ENCODE results near the gene NECTIN1.
A peak's percentile ranks its signal among the peaks of the same experiment; 100 is the strongest.

Gene NECTIN1

DNA sequence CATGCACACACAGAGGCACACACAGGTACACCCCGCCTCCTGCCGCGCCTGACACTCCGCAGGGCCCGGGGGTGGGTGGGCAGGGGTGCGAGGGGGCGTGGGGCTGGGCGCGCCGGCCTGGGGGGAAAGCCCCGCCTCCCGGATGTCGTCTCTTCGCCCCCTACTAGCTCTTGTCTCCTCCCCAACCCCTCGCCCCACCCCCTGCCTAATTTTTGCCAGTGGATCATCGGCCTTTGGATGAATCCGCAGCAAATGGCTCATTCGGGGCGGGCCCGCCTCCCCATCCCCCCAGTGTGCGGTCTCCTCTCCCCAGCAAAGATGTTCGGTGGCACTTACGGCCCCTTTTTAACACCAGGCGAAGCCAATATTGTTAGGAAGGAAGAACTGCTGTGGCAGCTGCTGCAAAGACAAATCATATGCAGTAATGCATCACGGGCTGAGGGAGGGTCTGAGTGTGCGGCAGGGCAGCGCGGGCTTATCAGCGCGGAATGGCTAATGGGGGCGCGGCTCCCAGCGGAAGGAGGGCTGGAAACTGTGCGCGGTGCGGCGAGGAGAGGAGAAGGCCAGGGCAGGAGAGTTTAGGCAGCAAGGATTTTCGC lies 13.4 kb upstream of the NECTIN1 start:
- H3K4me3 ChIP-seq (ENCODE audit: low read length): no peak overlapping the region
- TF ChIP-seq, protein P1, sequence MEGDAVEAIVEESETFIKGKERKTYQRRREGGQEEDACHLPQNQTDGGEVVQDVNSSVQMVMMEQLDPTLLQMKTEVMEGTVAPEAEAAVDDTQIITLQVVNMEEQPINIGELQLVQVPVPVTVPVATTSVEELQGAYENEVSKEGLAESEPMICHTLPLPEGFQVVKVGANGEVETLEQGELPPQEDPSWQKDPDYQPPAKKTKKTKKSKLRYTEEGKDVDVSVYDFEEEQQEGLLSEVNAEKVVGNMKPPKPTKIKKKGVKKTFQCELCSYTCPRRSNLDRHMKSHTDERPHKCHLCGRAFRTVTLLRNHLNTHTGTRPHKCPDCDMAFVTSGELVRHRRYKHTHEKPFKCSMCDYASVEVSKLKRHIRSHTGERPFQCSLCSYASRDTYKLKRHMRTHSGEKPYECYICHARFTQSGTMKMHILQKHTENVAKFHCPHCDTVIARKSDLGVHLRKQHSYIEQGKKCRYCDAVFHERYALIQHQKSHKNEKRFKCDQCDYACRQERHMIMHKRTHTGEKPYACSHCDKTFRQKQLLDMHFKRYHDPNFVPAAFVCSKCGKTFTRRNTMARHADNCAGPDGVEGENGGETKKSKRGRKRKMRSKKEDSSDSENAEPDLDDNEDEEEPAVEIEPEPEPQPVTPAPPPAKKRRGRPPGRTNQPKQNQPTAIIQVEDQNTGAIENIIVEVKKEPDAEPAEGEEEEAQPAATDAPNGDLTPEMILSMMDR (IDR thresholded peaks at IDR 0.05; ENCODE audit: insufficient read depth, low read depth, low read length, missing control alignments): no peak
- no peak for DNase-seq (ENCODE audit: low read depth)

DNA sequence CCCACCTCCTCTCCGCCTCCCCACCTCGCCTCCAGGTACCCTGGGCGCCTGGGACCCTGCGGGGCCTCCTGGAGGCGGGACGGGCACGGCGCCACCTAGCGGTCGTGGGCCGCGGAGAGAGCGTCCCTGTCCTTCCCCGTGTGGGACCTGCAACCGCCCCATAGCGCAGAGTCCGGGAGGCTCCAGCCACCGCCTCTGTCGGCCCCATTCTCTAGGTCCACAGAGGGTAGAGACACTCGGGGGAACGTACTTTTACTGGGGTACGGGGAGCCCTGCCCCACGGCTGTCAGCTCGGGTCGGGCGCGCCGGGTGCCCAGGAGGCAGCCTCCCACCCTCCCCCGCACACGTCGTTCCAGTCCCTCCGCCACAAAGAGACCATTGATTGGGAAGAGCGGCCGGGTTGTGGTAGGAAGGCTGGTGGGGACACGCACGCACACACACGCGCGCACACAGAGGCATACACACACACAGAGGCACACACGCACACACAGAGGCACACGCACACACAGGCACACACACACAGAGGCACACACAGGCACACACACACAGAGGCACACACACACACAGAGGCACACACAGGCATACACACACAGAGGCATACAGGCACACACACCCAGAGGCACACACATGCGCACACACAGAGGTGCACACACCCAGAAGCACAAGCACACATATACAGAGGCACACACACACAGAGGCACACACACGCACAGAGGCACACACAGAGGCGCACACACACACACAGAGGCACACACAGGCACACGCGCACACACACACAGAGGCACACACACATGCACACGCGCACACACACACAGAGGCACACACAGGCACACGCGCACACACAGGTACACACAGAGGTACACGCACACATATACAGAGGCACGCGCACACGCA lies 12.6 kb upstream of the NECTIN1 start:
- H3K4me3 ChIP-seq (ENCODE audit: low read length): no peak overlapping the region
- DNase-seq (ENCODE audit: low read depth): peak; percentile 37
- TF ChIP-seq, protein P1 (IDR thresholded peaks at IDR 0.05; ENCODE audit: insufficient read depth, low read depth, low read length, missing control alignments): peak; percentile 71

DNA sequence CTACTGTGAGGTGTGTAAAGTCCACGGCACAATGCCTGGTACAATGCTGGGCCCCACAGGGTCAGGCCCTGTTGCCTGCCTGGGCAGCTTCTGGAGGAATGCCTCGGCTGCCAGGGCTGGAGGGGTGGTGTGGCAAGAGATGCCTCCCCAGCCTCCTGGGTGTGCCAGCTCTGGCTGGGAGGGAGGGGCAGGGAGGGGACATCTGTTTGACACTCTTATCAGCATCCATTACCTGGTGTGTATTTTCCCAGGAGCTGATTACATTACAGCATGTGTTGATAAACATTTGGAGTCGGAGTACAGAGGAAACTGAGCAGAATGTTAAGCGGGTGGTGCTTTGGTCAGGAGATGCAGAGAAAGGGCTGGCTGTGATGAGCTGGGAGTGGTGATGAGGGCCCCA lies 11.0 kb upstream of the NECTIN1 start:
- TF ChIP-seq, protein P1 (IDR thresholded peaks at IDR 0.05; ENCODE audit: insufficient read depth, low read depth, low read length, missing control alignments): no peak
- no peak overlapping the region for H3K4me3 ChIP-seq (ENCODE audit: low read length)
- DNase-seq (ENCODE audit: low read depth): no peak

DNA sequence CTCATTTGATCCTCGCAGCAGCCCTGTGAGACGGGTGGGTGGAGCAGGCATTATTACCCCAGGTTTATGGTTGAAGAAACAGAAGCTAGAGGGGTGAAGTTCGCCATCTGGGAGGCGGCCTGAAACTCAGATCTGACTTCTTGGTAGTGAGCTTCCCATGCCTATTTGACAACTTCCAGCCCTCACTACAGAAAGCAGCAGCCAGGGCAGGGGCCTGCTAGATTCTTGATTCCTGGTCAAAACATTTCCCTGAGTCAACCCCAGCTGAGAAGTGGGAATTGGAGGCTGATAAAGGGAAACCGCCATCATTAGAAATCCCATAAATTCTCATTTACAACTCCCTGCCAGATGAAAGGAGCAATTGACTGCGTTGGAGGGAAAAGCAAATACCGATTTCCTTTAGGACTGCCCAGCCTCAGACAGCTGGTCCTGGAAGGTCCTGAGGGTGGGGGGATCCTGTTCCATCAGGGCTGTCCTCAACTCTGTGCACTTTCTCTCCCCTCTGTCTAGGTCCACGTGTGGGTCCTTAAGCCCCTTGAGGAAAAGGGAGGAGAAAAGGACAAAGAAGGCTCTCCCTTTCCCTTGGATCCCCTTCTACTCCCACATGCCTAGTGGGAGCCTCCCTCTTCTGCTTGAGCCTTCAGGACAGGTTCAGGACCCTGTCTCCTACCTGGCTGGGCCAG lies 10.2 kb upstream of the NECTIN1 start:
- no peak overlapping the region for H3K4me3 ChIP-seq (ENCODE audit: low read length)
- DNase-seq (ENCODE audit: low read depth): no peak
- TF ChIP-seq, protein P1 (IDR thresholded peaks at IDR 0.05; ENCODE audit: insufficient read depth, low read depth, low read length, missing control alignments): no peak

DNA sequence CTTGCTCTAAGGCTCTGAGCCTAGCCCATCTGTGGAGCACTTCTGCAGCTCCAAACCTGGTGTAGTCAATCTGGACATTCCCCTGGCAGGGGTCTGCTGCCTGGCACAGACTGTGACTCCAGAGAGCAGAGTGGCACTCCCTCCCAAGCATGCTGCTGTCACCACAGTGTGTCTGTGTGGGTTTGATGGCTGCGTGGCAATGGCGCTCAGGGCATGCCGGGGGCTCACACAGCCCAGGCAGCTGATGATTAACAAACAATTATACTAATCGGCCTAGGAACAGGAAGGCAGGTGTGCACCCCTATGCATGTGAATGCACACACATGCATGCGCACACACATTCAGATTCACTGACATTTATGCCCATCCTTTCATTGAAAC lies 9.0 kb upstream of the NECTIN1 start:
- no peak overlapping the region for H3K4me3 ChIP-seq (ENCODE audit: low read length)
- TF ChIP-seq, protein P1 (IDR thresholded peaks at IDR 0.05; ENCODE audit: insufficient read depth, low read depth, low read length, missing control alignments): no peak

DNA sequence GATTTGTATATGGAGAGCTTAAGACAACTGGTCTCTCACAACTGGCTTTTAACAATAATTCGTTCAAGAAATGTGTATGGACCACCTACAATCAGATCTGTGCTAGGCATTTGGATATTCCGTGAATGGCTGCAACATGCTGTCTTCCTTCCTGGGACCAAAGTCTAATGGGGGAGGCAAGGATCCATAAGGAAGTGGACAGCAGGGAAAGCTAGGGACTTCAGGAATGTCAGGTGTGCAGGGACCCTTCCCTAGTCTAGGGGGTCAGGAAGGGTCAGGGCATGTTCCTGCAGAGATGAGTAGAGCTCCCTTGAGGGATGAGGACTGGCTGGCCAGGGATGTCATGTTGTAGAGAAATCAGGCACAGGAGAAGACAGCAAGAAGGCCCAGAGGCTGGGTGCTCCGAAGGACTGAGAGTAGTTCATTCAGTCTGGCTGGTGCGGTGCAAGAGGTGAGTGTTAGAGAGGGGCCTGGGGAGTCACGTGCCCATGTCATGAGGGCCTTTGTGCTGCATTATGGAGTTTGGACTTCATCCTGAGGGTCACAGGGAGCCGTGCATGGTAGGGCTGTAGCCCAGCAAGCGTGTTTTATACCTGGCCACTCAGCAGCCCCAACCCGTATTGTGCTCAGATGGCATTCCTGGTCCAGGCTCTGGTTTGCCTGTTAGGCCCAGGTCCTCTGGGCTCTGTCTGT lies 8.5 kb upstream of the NECTIN1 start:
- TF ChIP-seq, protein P1 (IDR thresholded peaks at IDR 0.05; ENCODE audit: insufficient read depth, low read depth, low read length, missing control alignments): no peak
- no peak overlapping the region for H3K4me3 ChIP-seq (ENCODE audit: low read length)
- DNase-seq (ENCODE audit: low read depth): no peak

More for the DNA sequence above, 9.0 kb upstream of the NECTIN1 start:
- DNase-seq (ENCODE audit: low read depth): no peak

Data from epithelial cell of esophagus (primary cell).